Measurements from ENCODE around the gene HAP1. TPM values are rescaled to one million over a fixed set of nuclear protein-coding genes. Genes with fewer than 3 reads are reported as not detected.

Gene HAP1
- total and polyA plus RNA-seq, 2 experiments from 2014 or later = 0.03 to 0.44 TPM

DNA sequence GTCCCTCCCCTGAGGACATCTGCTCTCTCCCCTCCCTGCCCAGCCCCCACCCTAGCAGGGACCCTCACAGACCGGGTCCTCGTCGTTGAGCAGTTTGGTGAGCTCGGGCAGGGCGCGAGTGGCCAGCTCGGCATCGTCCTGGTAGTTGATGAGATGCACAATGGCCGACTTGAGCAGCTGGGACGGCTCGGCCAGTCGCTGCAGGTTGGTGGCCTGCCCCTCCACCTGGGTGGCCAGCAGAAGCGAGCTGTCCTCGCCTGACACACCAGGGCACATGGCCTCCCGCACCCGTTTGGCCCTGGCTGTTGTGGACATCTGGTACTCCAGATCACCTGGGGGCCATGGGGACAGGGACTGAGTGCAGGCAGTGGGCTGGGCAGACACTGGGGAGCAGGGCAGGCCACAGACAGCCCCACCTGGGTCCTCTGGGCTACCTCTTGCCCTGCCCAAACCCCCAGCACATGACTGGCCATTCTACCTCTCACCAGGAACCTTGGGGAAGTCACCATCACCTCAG is 35.0 kb upstream of the HAP1 start:
- H3K36me3 ChIP-seq (replicated peaks; ENCODE audit: insufficient read depth, low read depth) = peaks cover 6% of the 10 kb centered on the region

DNA sequence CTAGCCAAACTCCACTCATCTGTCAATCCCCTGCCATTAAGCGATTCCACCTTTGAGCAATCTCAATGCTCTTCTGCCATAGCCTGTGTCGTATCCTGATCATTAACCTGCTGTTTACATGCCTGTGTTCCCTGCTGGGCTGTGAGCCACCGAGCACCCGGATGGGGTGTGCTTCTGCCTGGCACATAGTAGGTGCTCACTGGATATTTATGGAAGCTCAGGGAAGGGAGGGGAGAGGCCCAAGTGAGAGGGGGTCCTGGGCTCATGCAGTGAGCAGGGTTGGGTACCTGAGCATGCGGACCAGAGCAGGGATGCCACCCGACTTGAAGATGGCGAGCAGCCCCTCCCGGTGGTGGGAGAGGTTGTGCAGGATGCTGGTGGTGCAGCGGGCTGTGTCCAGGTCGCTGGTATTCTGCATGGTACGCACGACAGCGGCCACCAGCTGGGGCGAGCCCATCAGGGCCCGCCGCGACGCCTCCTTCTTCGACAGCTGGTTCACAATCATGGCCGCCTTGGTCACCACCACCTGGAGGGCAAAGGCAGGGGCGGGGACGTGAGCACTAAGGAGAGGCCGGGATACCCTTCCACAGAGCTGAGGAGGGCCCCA is 34.3 kb upstream of the HAP1 start:
- Histone ChIP-seq H3K4me2 (no peak overlapping the region), H3K4me1 (ENCODE audit: insufficient read depth) (peaks cover 21% of the 10 kb centered on the region), H3K9me3 (ENCODE audit: low read depth) (no peaks in the 10 kb centered on the region), H3K36me3 (replicated peaks; ENCODE audit: insufficient read depth, low read depth) (peaks cover 6% of the 10 kb centered on the region), H3K9me2 (replicated peaks; ENCODE audit: insufficient read depth) (no peaks in the 10 kb centered on the region), H2AFZ (no peak overlapping the region), H3K4me3 (no peak overlapping the region), H3K27ac (no peak overlapping the region), H4K20me1 (ENCODE audit: insufficient read depth, poor library complexity, severe bottlenecking) (peaks cover 61% of the 10 kb centered on the region), H3K79me2 (peaks cover 52% of the 10 kb centered on the region), H3K27me3 (no peaks in the 10 kb centered on the region)
- peak; percentile 4 for DNase-seq (ENCODE audit: low spot score)
- TF ChIP-seq EZH2phosphoT487 (IDR thresholded peaks at IDR 0.05; ENCODE audit: low read depth, severe bottlenecking, unreplicated experiment) (no peak), EZH2 (IDR thresholded peaks at IDR 0.05; ENCODE audit: borderline replicate concordance) (no peak)
- TF ChIP-seq, protein P1, sequence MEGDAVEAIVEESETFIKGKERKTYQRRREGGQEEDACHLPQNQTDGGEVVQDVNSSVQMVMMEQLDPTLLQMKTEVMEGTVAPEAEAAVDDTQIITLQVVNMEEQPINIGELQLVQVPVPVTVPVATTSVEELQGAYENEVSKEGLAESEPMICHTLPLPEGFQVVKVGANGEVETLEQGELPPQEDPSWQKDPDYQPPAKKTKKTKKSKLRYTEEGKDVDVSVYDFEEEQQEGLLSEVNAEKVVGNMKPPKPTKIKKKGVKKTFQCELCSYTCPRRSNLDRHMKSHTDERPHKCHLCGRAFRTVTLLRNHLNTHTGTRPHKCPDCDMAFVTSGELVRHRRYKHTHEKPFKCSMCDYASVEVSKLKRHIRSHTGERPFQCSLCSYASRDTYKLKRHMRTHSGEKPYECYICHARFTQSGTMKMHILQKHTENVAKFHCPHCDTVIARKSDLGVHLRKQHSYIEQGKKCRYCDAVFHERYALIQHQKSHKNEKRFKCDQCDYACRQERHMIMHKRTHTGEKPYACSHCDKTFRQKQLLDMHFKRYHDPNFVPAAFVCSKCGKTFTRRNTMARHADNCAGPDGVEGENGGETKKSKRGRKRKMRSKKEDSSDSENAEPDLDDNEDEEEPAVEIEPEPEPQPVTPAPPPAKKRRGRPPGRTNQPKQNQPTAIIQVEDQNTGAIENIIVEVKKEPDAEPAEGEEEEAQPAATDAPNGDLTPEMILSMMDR (IDR thresholded peaks at IDR 0.05; ENCODE audit: poor library complexity) = no peak
- 96% methylated on average over 23 of the region's 23 CpGs for WGBS (ENCODE audit: low lambda C conversion rate, missing lambda C conversion rate)

More for the DNA sequence above, 35.0 kb upstream of the HAP1 start:
- no peak for DNase-seq (ENCODE audit: low spot score)
- Histone ChIP-seq H3K4me2 (no peak overlapping the region), H2AFZ (no peak overlapping the region), H3K79me2 (peaks cover 58% of the 10 kb centered on the region), H3K4me1 (ENCODE audit: insufficient read depth) (peaks cover 27% of the 10 kb centered on the region), H3K9me3 (ENCODE audit: low read depth) (no peaks in the 10 kb centered on the region), H3K27me3 (no peaks in the 10 kb centered on the region), H3K27ac (no peak overlapping the region), H3K9me2 (replicated peaks; ENCODE audit: insufficient read depth) (no peaks in the 10 kb centered on the region), H4K20me1 (ENCODE audit: insufficient read depth, poor library complexity, severe bottlenecking) (peaks cover 65% of the 10 kb centered on the region), H3K4me3 (no peak overlapping the region)
- WGBS (ENCODE audit: low lambda C conversion rate, missing lambda C conversion rate) = 93% methylated on average over 13 of the region's 16 CpGs
- TF ChIP-seq EZH2 (IDR thresholded peaks at IDR 0.05; ENCODE audit: borderline replicate concordance) (no peak), EZH2phosphoT487 (IDR thresholded peaks at IDR 0.05; ENCODE audit: low read depth, severe bottlenecking, unreplicated experiment) (no peak)
- TF ChIP-seq, protein P1 (IDR thresholded peaks at IDR 0.05; ENCODE audit: poor library complexity) = no peak

DNA sequence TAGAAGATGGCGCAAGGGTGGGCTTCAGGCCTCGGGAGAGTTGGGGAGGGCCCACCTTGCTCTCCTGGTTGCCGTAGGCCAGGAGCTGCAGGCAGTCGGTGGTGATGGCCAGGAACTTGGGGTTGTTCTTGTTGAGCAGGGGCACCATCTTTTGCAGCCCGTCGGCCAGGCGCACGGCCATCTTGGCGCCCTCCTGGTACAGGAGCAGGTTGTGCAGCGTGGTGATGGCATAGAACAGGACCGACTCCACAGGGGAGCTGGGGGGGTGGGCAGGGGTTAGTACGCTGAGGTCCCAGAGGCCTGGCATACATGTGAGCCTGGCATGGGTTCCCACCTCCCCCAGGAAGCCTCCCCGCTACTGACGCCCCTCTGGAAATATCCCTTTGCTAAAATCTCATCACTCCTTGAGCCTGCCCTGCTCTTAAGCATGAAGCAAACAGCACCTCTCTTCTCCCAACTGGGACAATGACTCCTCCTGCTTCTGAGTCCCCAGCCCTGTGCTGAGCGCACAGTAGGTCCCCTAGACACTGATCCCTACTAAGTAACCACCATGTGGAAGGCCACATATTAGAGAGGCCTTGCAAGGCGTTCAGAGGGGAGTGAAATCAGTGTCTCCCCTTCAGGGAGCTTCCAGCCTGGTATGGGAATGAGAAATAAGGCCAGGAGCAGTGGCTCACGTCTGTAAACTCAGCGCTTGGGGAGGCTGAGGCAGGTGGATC is 33.0 kb upstream of the HAP1 start:
- Histone ChIP-seq H3K4me3 (no peak overlapping the region), H3K27ac (no peak overlapping the region), H2AFZ (no peak overlapping the region), H4K20me1 (ENCODE audit: insufficient read depth, poor library complexity, severe bottlenecking) (peaks cover 59% of the 10 kb centered on the region), H3K4me2 (no peak overlapping the region), H3K27me3 (no peaks in the 10 kb centered on the region), H3K36me3 (replicated peaks; ENCODE audit: insufficient read depth, low read depth) (peaks cover 6% of the 10 kb centered on the region), H3K4me1 (ENCODE audit: insufficient read depth) (peaks cover 10% of the 10 kb centered on the region), H3K79me2 (peaks cover 42% of the 10 kb centered on the region), H3K9me3 (ENCODE audit: low read depth) (no peaks in the 10 kb centered on the region), H3K9me2 (replicated peaks; ENCODE audit: insufficient read depth) (no peaks in the 10 kb centered on the region)
- WGBS (ENCODE audit: low lambda C conversion rate, missing lambda C conversion rate) = 96% methylated on average over 17 of the region's 18 CpGs
- no peak for DNase-seq (ENCODE audit: low spot score)
- TF ChIP-seq EZH2phosphoT487 (IDR thresholded peaks at IDR 0.05; ENCODE audit: low read depth, severe bottlenecking, unreplicated experiment) (no peak), EZH2 (IDR thresholded peaks at IDR 0.05; ENCODE audit: borderline replicate concordance) (no peak)
- TF ChIP-seq, protein P1 (IDR thresholded peaks at IDR 0.05; ENCODE audit: poor library complexity) = no peak

Data from hepatocyte (in vitro differentiated cells).